Vagina (tissue), 2 donors: ENCODE data around the gene ARHGEF28. TPM values are rescaled to one million over a fixed set of nuclear protein-coding genes. Genes with fewer than 3 reads are reported as not detected.

Source experiments
- DNase-seq, 2 donors: peaks; one replicate each; pipeline ENCODE4 v3.0.0-alpha.2; 2017; ENCODE audit errors: extremely low spot score in 2 of 2
- H3K27ac ChIP-seq: fragments of 200-600 bp; sonication (generic); one replicate; pipeline ENCODE4 v1.5.1; 2019
- H3K27me3 ChIP-seq: fragments of 200-600 bp; sonication (generic); one replicate; pipeline ENCODE4 v1.5.1; 2019
- H3K36me3 ChIP-seq, 2 donors: fragments of 200-600 bp; sonication (generic); one replicate each; pipeline ENCODE4 v1.5.1; 2017 to 2019
- H3K4me1 ChIP-seq: fragments of 200-600 bp; sonication (generic); one replicate; pipeline ENCODE4 v1.5.1; 2019
- H3K4me3 ChIP-seq, 2 donors: fragments of 200-600 bp; sonication (generic); 1 replicate in 1 of 2; 2 replicates in 1 of 2; pipeline ENCODE4 v1.5.1; 2016 to 2019
- H3K9me3 ChIP-seq: fragments of 200-600 bp; sonication (generic); one replicate; pipeline ENCODE4 v1.5.1; 2019
- CTCF ChIP-seq, 3 experiments: fragments of 450-650 bp in 2 of 3; fragments of 200-600 bp in 1 of 3; sonication (generic) in 1 of 3; IDR thresholded peaks; one replicate each; pipeline ENCODE4 v1.5.1; 2017 to 2019; ENCODE audit warnings: antibody characterized with exemption in 3 of 3, mild to moderate bottlenecking in 2 of 3, moderate library complexity in 2 of 3
- POLR2A ChIP-seq, 2 donors: fragments of 450-650 bp; IDR thresholded peaks; one replicate each; pipeline ENCODE4 v1.6.1; 2017; ENCODE audit warnings: antibody characterized with exemption in 2 of 2, mild to moderate bottlenecking in 2 of 2, moderate library complexity in 2 of 2
- POLR2AphosphoS5 ChIP-seq, 2 donors: sonication (generic); formaldehyde crosslinking; IDR thresholded peaks; one replicate each; pipeline ENCODE4 v1.9.0; 2017; ENCODE audit warnings: antibody characterized with exemption in 2 of 2, mild to moderate bottlenecking in 2 of 2, low read depth in 1 of 2; ENCODE audit not compliant: insufficient read depth in 1 of 2
- intact Hi-C: fragments of 100-400 bp; cut with DNase I; formaldehyde crosslinking; loops from one replicate; pipeline ENCODE4 v1.15.1; 2023
- total RNA-seq: library from RNA; depleted of rRNA; stranded (reverse); fragments of >200 nt; gene quantifications from one replicate; pipeline ENCODE4 v1.2.3, GENCODE V29; 2016

The ARHGEF28 gene
- total RNA-seq, 1 donor from 2014 or later, result 41.0 TPM

- no peak for TF ChIP-seq CTCF (IDR thresholded peaks at IDR 0.05)
- TF ChIP-seq POLR2A (IDR thresholded peaks at IDR 0.05), result no peak
- TF ChIP-seq POLR2AphosphoS5 (IDR thresholded peaks at IDR 0.05; ENCODE audit: insufficient read depth in 1 of 2, low read depth in 1 of 2), result no peak
- intact Hi-C loops, result no loop called here
- no peak overlapping the region for H3K27ac ChIP-seq
Measured at GRCh38 chr5:73693573-73694061, 67.6 kb downstream of the ARHGEF28 start.

GRCh38 chr5:73694089-73694488 is 68.1 kb downstream of the ARHGEF28 start:
- DNase-seq, result no peak
- no peaks in the 10 kb centered on the region for H3K36me3 ChIP-seq
- no peaks in the 10 kb centered on the region for H3K9me3 ChIP-seq
- no peak overlapping the region for H3K4me3 ChIP-seq
- intact Hi-C loops, result no loop called here
- no peaks in the 10 kb centered on the region for H3K27me3 ChIP-seq
- H3K27ac ChIP-seq, result no peak overlapping the region
- no peak for TF ChIP-seq POLR2AphosphoS5 (IDR thresholded peaks at IDR 0.05; ENCODE audit: insufficient read depth in 1 of 2, low read depth in 1 of 2)
- TF ChIP-seq CTCF (IDR thresholded peaks at IDR 0.05), result no peak
- no peak for TF ChIP-seq POLR2A (IDR thresholded peaks at IDR 0.05)
- H3K4me1 ChIP-seq, result no peaks in the 10 kb centered on the region

More at GRCh38 chr5:73693573-73694061, 67.6 kb downstream of the ARHGEF28 start:
- H3K9me3 ChIP-seq, result no peaks in the 10 kb centered on the region
- DNase-seq, result no peak
- no peaks in the 10 kb centered on the region for H3K36me3 ChIP-seq
- H3K4me3 ChIP-seq, result no peak overlapping the region
- H3K4me1 ChIP-seq, result no peaks in the 10 kb centered on the region
- no peaks in the 10 kb centered on the region for H3K27me3 ChIP-seq

GRCh38 chr5:73698011-73698410 is 72.0 kb downstream of the ARHGEF28 start:
- no peaks in the 10 kb centered on the region for H3K27me3 ChIP-seq
- intact Hi-C loops, result no loop called here
- H3K27ac ChIP-seq, result no peak overlapping the region
- no peaks in the 10 kb centered on the region for H3K9me3 ChIP-seq
- H3K36me3 ChIP-seq, result no peaks in the 10 kb centered on the region
- H3K4me3 ChIP-seq, result no peak overlapping the region
- TF ChIP-seq POLR2AphosphoS5 (IDR thresholded peaks at IDR 0.05; ENCODE audit: insufficient read depth in 1 of 2, low read depth in 1 of 2) (no peak), POLR2A (IDR thresholded peaks at IDR 0.05) (no peak), CTCF (IDR thresholded peaks at IDR 0.05) (no peak)
- no peaks in the 10 kb centered on the region for H3K4me1 ChIP-seq
- no peak for DNase-seq

- H3K4me3 ChIP-seq, result no peak overlapping the region
- no peaks in the 10 kb centered on the region for H3K9me3 ChIP-seq
- H3K27ac ChIP-seq, result no peak overlapping the region
- TF ChIP-seq POLR2A (IDR thresholded peaks at IDR 0.05), result no peak
- TF ChIP-seq POLR2AphosphoS5 (IDR thresholded peaks at IDR 0.05; ENCODE audit: insufficient read depth in 1 of 2, low read depth in 1 of 2), result peak in 1 of 2 donors; percentile 35
- TF ChIP-seq CTCF (IDR thresholded peaks at IDR 0.05), result no peak
- H3K27me3 ChIP-seq, result no peaks in the 10 kb centered on the region
- no peaks in the 10 kb centered on the region for H3K36me3 ChIP-seq
- no peak for DNase-seq
- H3K4me1 ChIP-seq, result no peaks in the 10 kb centered on the region
- intact Hi-C loops, result no loop called here
Measured at GRCh38 chr5:73701566-73701965, 75.6 kb downstream of the ARHGEF28 start.

- no peak for DNase-seq
- H3K27ac ChIP-seq, result no peak overlapping the region
- intact Hi-C loops, result no loop called here
- no peak overlapping the region for H3K4me3 ChIP-seq
- no peaks in the 10 kb centered on the region for H3K27me3 ChIP-seq
- no peaks in the 10 kb centered on the region for H3K9me3 ChIP-seq
- no peaks in the 10 kb centered on the region for H3K36me3 ChIP-seq
- no peaks in the 10 kb centered on the region for H3K4me1 ChIP-seq
- no peak for TF ChIP-seq CTCF (IDR thresholded peaks at IDR 0.05)
Measured at GRCh38 chr5:73702534-73702933, 76.5 kb downstream of the ARHGEF28 start.
